Measurements from ENCODE around the gene CDADC1.

CDADC1 gene

DNA sequence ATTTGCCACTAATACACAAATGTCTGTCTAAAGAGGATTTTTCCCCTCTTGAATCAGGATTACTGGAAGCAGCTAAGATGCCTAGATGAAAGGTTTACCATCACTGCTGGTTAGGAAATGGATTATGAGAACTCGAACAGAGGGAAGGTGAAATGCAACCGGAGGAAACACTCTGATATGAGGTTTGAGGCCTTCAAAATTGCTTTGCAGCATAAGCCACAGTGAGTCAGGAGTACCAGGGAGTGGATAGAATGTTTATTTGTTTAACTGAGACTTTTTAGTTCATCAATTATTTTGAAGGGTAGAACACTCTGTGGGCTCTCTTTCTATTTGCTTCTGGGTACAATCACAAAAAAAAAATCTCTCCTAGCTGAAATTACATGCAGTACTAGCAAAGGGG, 18.1 kb downstream of the CDADC1 start:
- ATAC-seq: no peak
- TF ChIP-seq, protein P1, sequence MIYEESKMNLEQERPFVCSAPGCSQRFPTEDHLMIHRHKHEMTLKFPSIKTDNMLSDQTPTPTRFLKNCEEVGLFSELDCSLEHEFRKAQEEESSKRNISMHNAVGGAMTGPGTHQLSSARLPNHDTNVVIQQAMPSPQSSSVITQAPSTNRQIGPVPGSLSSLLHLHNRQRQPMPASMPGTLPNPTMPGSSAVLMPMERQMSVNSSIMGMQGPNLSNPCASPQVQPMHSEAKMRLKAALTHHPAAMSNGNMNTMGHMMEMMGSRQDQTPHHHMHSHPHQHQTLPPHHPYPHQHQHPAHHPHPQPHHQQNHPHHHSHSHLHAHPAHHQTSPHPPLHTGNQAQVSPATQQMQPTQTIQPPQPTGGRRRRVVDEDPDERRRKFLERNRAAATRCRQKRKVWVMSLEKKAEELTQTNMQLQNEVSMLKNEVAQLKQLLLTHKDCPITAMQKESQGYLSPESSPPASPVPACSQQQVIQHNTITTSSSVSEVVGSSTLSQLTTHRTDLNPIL (CRISPR knock-in tag; IDR thresholded peaks at IDR 0.05; ENCODE audit: low read depth): no peak
- no peak for TF ChIP-seq RARB (CRISPR knock-in tag; IDR thresholded peaks at IDR 0.05)
- TF ChIP-seq OSR1 (CRISPR knock-in tag; IDR thresholded peaks at IDR 0.05): no peak
- TF ChIP-seq ZNF70 (CRISPR knock-in tag; IDR thresholded peaks at IDR 0.05): no peak
- TF ChIP-seq BACH2 (CRISPR knock-in tag; IDR thresholded peaks at IDR 0.05; ENCODE audit: borderline replicate concordance): no peak
- TF ChIP-seq ZC3H10 (CRISPR knock-in tag; IDR thresholded peaks at IDR 0.05): no peak
- no peak for TF ChIP-seq CSDC2 (CRISPR knock-in tag; IDR thresholded peaks at IDR 0.05)
- TF ChIP-seq PPARA (CRISPR knock-in tag; IDR thresholded peaks at IDR 0.05; ENCODE audit: borderline replicate concordance): no peak
- TF ChIP-seq ZNF565 (CRISPR knock-in tag; conservative IDR thresholded peaks at IDR 0.05; ENCODE audit: low read depth): no peak

DNA sequence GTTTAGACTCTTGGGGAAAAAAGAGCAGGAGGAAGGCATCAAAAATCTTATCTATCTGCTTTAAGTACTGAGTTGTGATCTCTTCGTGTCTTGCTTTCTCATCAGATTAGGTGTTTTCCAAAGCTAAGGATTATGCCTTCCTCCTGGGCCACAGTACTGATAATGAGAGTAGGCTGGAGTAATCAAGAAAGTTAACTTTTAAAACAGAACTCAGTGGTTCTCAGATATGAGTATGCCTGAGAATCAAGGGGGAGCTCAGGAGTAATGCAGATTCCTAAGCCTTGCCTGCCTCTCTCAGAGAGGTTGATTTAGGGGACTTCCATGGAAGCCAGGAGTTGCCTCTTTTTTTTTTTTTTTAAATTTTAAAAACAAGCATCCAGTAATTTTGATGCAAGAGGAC, 23.5 kb downstream of the CDADC1 start:
- ATAC-seq: no peak
- no peak for TF ChIP-seq TOX (CRISPR knock-in tag; IDR thresholded peaks at IDR 0.05; ENCODE audit: borderline replicate concordance)
- no peak for TF ChIP-seq ZNF8 (CRISPR knock-in tag; IDR thresholded peaks at IDR 0.05)
- no peak for TF ChIP-seq PPARA (CRISPR knock-in tag; IDR thresholded peaks at IDR 0.05; ENCODE audit: borderline replicate concordance)
- TF ChIP-seq CSDC2 (CRISPR knock-in tag; IDR thresholded peaks at IDR 0.05): no peak
- TF ChIP-seq, protein P2, sequence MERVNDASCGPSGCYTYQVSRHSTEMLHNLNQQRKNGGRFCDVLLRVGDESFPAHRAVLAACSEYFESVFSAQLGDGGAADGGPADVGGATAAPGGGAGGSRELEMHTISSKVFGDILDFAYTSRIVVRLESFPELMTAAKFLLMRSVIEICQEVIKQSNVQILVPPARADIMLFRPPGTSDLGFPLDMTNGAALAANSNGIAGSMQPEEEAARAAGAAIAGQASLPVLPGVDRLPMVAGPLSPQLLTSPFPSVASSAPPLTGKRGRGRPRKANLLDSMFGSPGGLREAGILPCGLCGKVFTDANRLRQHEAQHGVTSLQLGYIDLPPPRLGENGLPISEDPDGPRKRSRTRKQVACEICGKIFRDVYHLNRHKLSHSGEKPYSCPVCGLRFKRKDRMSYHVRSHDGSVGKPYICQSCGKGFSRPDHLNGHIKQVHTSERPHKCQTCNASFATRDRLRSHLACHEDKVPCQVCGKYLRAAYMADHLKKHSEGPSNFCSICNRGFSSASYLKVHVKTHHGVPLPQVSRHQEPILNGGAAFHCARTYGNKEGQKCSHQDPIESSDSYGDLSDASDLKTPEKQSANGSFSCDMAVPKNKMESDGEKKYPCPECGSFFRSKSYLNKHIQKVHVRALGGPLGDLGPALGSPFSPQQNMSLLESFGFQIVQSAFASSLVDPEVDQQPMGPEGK (CRISPR knock-in tag; IDR thresholded peaks at IDR 0.05; ENCODE audit: borderline replicate concordance): no peak
- no peak for TF ChIP-seq ZNF70 (CRISPR knock-in tag; IDR thresholded peaks at IDR 0.05)
- TF ChIP-seq GLIS3 (CRISPR knock-in tag; IDR thresholded peaks at IDR 0.05): no peak
- no peak for TF ChIP-seq ESRRG (CRISPR knock-in tag; IDR thresholded peaks at IDR 0.05)

DNA sequence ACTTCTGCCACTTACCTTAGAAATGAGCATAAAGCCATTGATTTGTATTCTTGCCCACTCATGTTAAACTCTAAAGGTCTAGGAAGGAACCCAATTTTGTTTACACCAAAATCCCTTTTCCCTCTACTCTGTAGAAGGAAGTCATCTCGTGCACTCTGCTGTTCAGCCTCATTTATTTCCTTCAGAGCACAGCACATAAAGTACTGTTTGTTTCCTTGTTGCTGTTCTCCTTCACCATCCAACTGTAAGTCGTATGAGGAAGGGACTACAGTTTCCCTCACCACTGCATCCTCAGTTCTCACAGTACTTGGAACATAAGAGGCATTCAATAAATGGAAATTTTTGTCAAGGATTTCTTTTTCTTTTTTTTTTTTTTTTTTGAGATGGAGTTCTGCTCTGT, 24.6 kb downstream of the CDADC1 start:
- no peak for TF ChIP-seq SNAI2 (CRISPR knock-in tag; IDR thresholded peaks at IDR 0.05)
- no peak for ATAC-seq

DNA sequence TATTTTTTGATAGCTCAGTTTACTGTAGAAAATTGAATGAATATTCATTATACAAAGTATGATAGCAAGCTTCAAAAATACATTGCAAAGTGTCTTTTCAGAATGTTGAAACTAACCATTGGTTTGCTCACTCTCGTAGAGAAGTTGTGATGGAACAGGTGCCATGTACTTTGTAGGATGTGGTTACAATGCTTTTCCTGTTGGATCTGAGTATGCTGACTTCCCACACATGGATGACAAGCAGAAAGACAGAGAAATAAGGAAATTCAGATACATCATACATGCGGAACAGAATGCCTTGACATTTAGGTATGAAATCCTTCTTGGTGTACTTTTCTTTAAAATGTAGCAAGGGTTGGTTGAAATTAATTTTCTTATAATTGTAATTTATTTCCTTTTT, 30.5 kb downstream of the CDADC1 start:
- TF ChIP-seq, protein P2 (CRISPR knock-in tag; IDR thresholded peaks at IDR 0.05; ENCODE audit: borderline replicate concordance): no peak
- TF ChIP-seq BACH2 (CRISPR knock-in tag; IDR thresholded peaks at IDR 0.05; ENCODE audit: borderline replicate concordance) (no peak), ZNF565 (CRISPR knock-in tag; conservative IDR thresholded peaks at IDR 0.05; ENCODE audit: low read depth) (no peak), OSR1 (CRISPR knock-in tag; IDR thresholded peaks at IDR 0.05) (no peak)
- no peak for ATAC-seq

DNA sequence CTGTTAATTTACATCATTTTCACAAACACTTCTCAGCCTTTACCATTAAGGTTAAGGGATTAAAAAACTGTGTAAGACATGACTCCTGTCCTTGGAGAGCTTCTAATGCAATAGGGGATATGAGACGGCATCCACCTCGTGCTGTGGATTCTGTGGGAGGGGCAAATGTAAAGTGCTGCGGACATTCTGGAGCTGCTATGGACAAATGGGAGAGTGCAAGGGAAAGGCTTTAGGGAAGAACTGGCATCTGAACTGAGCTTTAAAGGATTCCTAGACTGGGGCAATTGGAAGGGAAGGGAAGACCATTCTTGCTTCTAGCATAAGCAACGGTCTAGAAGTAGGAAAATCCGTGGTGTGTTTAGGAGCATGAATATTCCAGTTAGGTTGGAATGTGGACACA, 31.4 kb downstream of the CDADC1 start:
- ATAC-seq: no peak
- TF ChIP-seq, protein P3, sequence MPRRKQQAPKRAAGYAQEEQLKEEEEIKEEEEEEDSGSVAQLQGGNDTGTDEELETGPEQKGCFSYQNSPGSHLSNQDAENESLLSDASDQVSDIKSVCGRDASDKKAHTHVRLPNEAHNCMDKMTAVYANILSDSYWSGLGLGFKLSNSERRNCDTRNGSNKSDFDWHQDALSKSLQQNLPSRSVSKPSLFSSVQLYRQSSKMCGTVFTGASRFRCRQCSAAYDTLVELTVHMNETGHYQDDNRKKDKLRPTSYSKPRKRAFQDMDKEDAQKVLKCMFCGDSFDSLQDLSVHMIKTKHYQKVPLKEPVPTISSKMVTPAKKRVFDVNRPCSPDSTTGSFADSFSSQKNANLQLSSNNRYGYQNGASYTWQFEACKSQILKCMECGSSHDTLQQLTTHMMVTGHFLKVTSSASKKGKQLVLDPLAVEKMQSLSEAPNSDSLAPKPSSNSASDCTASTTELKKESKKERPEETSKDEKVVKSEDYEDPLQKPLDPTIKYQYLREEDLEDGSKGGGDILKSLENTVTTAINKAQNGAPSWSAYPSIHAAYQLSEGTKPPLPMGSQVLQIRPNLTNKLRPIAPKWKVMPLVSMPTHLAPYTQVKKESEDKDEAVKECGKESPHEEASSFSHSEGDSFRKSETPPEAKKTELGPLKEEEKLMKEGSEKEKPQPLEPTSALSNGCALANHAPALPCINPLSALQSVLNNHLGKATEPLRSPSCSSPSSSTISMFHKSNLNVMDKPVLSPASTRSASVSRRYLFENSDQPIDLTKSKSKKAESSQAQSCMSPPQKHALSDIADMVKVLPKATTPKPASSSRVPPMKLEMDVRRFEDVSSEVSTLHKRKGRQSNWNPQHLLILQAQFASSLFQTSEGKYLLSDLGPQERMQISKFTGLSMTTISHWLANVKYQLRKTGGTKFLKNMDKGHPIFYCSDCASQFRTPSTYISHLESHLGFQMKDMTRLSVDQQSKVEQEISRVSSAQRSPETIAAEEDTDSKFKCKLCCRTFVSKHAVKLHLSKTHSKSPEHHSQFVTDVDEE (CRISPR knock-in tag; IDR thresholded peaks at IDR 0.05): no peak
- no peak for TF ChIP-seq ZC3H10 (CRISPR knock-in tag; IDR thresholded peaks at IDR 0.05)
- TF ChIP-seq, protein P1 (CRISPR knock-in tag; IDR thresholded peaks at IDR 0.05; ENCODE audit: low read depth): no peak
- TF ChIP-seq OSR1 (CRISPR knock-in tag; IDR thresholded peaks at IDR 0.05): no peak
- TF ChIP-seq, protein P4, sequence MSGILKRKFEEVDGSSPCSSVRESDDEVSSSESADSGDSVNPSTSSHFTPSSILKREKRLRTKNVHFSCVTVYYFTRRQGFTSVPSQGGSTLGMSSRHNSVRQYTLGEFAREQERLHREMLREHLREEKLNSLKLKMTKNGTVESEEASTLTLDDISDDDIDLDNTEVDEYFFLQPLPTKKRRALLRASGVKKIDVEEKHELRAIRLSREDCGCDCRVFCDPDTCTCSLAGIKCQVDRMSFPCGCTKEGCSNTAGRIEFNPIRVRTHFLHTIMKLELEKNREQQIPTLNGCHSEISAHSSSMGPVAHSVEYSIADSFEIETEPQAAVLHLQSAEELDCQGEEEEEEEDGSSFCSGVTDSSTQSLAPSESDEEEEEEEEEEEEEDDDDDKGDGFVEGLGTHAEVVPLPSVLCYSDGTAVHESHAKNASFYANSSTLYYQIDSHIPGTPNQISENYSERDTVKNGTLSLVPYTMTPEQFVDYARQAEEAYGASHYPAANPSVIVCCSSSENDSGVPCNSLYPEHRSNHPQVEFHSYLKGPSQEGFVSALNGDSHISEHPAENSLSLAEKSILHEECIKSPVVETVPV (CRISPR knock-in tag; IDR thresholded peaks at IDR 0.05): no peak
- no peak for TF ChIP-seq ZNF8 (CRISPR knock-in tag; IDR thresholded peaks at IDR 0.05)
- no peak for TF ChIP-seq GLIS3 (CRISPR knock-in tag; IDR thresholded peaks at IDR 0.05)
- TF ChIP-seq RARB (CRISPR knock-in tag; IDR thresholded peaks at IDR 0.05): no peak
- TF ChIP-seq TCF4 (CRISPR knock-in tag; IDR thresholded peaks at IDR 0.05; ENCODE audit: borderline replicate concordance): no peak
- TF ChIP-seq ZNF70 (CRISPR knock-in tag; IDR thresholded peaks at IDR 0.05): no peak
